HepG2 (cell line): ENCODE data around the gene USH2A. TPM values are rescaled to one million over a fixed set of nuclear protein-coding genes. Genes with fewer than 3 reads are reported as not detected.

Experiments
- ATAC-seq: fragments of 200-7000 bp; cut with Tn5 transposase; 3 replicates; pipeline ENCODE4 v1.9.1; 2020; ENCODE audit warnings: mild to moderate bottlenecking, moderate library complexity
- BruUV-seq: library from RNA; stranded (reverse); fragments of 400-500 nt; replicated peaks from 2 replicates; lab custom pipeline; 2021; lab: Mats Ljungman, UMichigan
- CTCF ChIA-PET: fragments of 300-600 bp; formaldehyde crosslinking; extraction: SDS; loops from one replicate; lab custom pipeline; 2021; ENCODE audit warnings: low total read pairs, inconsistent platforms, low intra/inter-chr PET ratio; lab: Yijun Ruan, JAX
- POLR2A ChIA-PET: fragments of 350-600 bp; sonication (Branson Sonifier 250); formaldehyde crosslinking; loops from one replicate; lab custom pipeline; 2020; ENCODE audit warnings: antibody characterized with exemption, inconsistent platforms; lab: Yijun Ruan, JAX
- DNase-seq: peaks from one replicate; pipeline ENCODE4 v3.0.0-alpha.2; 2015; ENCODE audit warnings: low spot score
- FAIRE-seq: peaks from 3 replicates; lab custom pipeline; 2011; peaks lifted over from hg19 to GRCh38; lab: Jason Lieb, UNC
- H2AFZ ChIP-seq: one replicate; pipeline ENCODE4 v1.6.1; 2011; ENCODE audit warnings: low read length, inconsistent platforms
- H3K27ac ChIP-seq: fragments of 300-600 bp; 3 replicates; pipeline ENCODE4 v1.8.0; 2011; ENCODE audit warnings: mixed run types, mild to moderate bottlenecking, mixed read lengths, low read length, inconsistent platforms; ENCODE audit not compliant: insufficient read depth; ENCODE audit errors: extremely low read length
- H3K27me3 ChIP-seq, 2 experiments: fragments of 200-600 bp in 1 of 2; 2 replicates in 1 of 2; 3 replicates in 1 of 2; pipeline versions ENCODE4 v1.6.0 to v1.8.0; 2011; ENCODE audit warnings: low read length in 2 of 2, mild to moderate bottlenecking in 2 of 2, moderate library complexity in 2 of 2, inconsistent platforms in 1 of 2; ENCODE audit not compliant: insufficient read depth in 2 of 2, control insufficient read depth in 1 of 2
- H3K36me3 ChIP-seq, 2 experiments: fragments of 200-600 bp in 1 of 2; replicated peaks in 1 of 2; 2 replicates in 1 of 2; 3 replicates in 1 of 2; pipeline versions ENCODE4 v1.5.1 to v1.8.0; 2011; ENCODE audit warnings: low read length in 2 of 2, inconsistent platforms in 1 of 2; ENCODE audit not compliant: insufficient read depth in 2 of 2, control insufficient read depth in 1 of 2
- H3K4me1 ChIP-seq: 2 replicates; pipeline ENCODE4 v1.5.1; 2012; ENCODE audit warnings: low read length, inconsistent platforms; ENCODE audit not compliant: insufficient read depth
- H3K4me2 ChIP-seq: 2 replicates; pipeline ENCODE4 v1.6.0; 2011; ENCODE audit warnings: low read depth, low read length, inconsistent platforms
- H3K4me3 ChIP-seq, 3 experiments: fragments of 200-600 bp in 1 of 3; sonication (generic), shearing (Covaris generic) in 1 of 3; replicated peaks in 1 of 3; 2 replicates each; pipeline ENCODE4 v1.5.1; 2011 to 2016; ENCODE audit warnings: low read length in 3 of 3, inconsistent platforms in 2 of 3, low read depth in 2 of 3, mild to moderate bottlenecking in 2 of 3, control low read depth in 1 of 3, mixed read lengths in 1 of 3; ENCODE audit not compliant: insufficient read depth in 1 of 3
- H3K79me2 ChIP-seq: one replicate; pipeline ENCODE4 v1.6.1; 2011; ENCODE audit warnings: low read length, inconsistent platforms; ENCODE audit not compliant: insufficient read depth
- H3K9ac ChIP-seq: 2 replicates; pipeline ENCODE4 v1.6.0; 2011; ENCODE audit warnings: mild to moderate bottlenecking, low read depth, low read length, inconsistent platforms; ENCODE audit not compliant: insufficient read depth
- H3K9me3 ChIP-seq: 2 replicates; pipeline ENCODE4 v1.5.1; 2012; ENCODE audit warnings: mild to moderate bottlenecking, low read length
- H4K20me1 ChIP-seq: 2 replicates; pipeline ENCODE4 v1.6.0; 2011; ENCODE audit warnings: inconsistent platforms, mild to moderate bottlenecking, low read length, moderate library complexity; ENCODE audit not compliant: insufficient read depth
- ATRX ChIP-seq: sonication (generic); formaldehyde crosslinking; IDR thresholded peaks from 2 replicates; pipeline ENCODE4 v1.4.0; 2020; ENCODE audit warnings: missing genetic modification reagents, borderline replicate concordance
- ELF1 ChIP-seq: sonication (generic); formaldehyde crosslinking; IDR thresholded peaks from 2 replicates; pipeline ENCODE4 v1.4.0; 2020; ENCODE audit warnings: missing genetic modification reagents
- FOXP1 ChIP-seq, 2 experiments: fragments of 450-650 bp in 1 of 2; IDR thresholded peaks; 2 replicates each; pipeline ENCODE4 v1.6.1; 2017 to 2018; ENCODE audit warnings: antibody characterized with exemption in 1 of 2
- HDAC1 ChIP-seq: sonication (generic); formaldehyde crosslinking; IDR thresholded peaks from 2 replicates; pipeline ENCODE4 v1.5.1; 2020; ENCODE audit warnings: mild to moderate bottlenecking, missing genetic modification reagents
- HMG20A ChIP-seq: IDR thresholded peaks from 2 replicates; pipeline ENCODE4 v1.6.1; 2016; ENCODE audit warnings: borderline replicate concordance
- HNF4G ChIP-seq, 2 experiments: sonication (generic) in 1 of 2; formaldehyde crosslinking in 1 of 2; IDR thresholded peaks; 2 replicates each; pipeline versions ENCODE4 v1.4.0 to v1.6.1; 2011 to 2020; ENCODE audit warnings: borderline replicate concordance in 2 of 2, low read depth in 2 of 2, mild to moderate bottlenecking in 2 of 2, low read length in 1 of 2, missing genetic modification reagents in 1 of 2, moderate library complexity in 1 of 2
- NR2F1 ChIP-seq, 2 experiments: fragments of 450-650 bp in 1 of 2; formaldehyde crosslinking in 1 of 2; IDR thresholded peaks; 2 replicates each; pipeline versions ENCODE4 v1.5.0 to v1.6.1; 2016 to 2020; ENCODE audit warnings: mild to moderate bottlenecking in 1 of 2, missing compliant biosample characterization in 1 of 2, missing genetic modification reagents in 1 of 2, moderate library complexity in 1 of 2
- PHF21A ChIP-seq: sonication (generic); formaldehyde crosslinking; IDR thresholded peaks from 2 replicates; pipeline ENCODE4 v1.5.0; 2020; ENCODE audit warnings: mild to moderate bottlenecking, missing genetic modification reagents
- POLR2G ChIP-seq: fragments of 200-400 bp; formaldehyde crosslinking; IDR thresholded peaks from 2 replicates; pipeline ENCODE4 v1.6.1; 2018; ENCODE audit warnings: mild to moderate bottlenecking, low read depth, low read length, moderate library complexity
- SETDB1 ChIP-seq: sonication (generic); formaldehyde crosslinking; IDR thresholded peaks from 2 replicates; pipeline ENCODE4 v1.5.1; 2020; ENCODE audit warnings: missing genetic modification reagents, mild to moderate bottlenecking, borderline replicate concordance
- ZMYM4 ChIP-seq: sonication (generic); formaldehyde crosslinking; IDR thresholded peaks from 2 replicates; pipeline ENCODE4 v1.8.1; 2023; ENCODE audit warnings: mild to moderate bottlenecking, missing genetic modification reagents
- ZNF224 ChIP-seq: sonication (generic); formaldehyde crosslinking; IDR thresholded peaks from 2 replicates; pipeline ENCODE4 v1.5.0; 2020; ENCODE audit warnings: mild to moderate bottlenecking, missing genetic modification reagents
- ZNF432 ChIP-seq: sonication (generic); formaldehyde crosslinking; IDR thresholded peaks from 2 replicates; pipeline ENCODE4 v1.5.0; 2020; ENCODE audit warnings: missing genetic modification reagents, mild to moderate bottlenecking, borderline replicate concordance
- WGBS: methylation state at CpG from one replicate; pipeline ENCODE4 v1.1.6; 2017; ENCODE audit warnings: low lambda C conversion rate; 5-methylcytosine and 5-hydroxymethylcytosine counted together
- in situ Hi-C: cut with HindIII; loops from 2 replicates; pipeline ENCODE4 v1.10.0; 2017; ENCODE audit warnings: low pct_unique_long_range_greater_than_20kb; ENCODE audit not compliant: extremely low pct_ligation_motif_present
- intact Hi-C: fragments of 100-400 bp; cut with micrococcal nuclease; formaldehyde crosslinking; loops from one replicate; pipeline ENCODE4 v1.10.0; 2022; ENCODE audit not compliant: unreplicated experiment
- polyA plus RNA-seq, 8 experiments: library from polyadenylated mRNA; depleted of rRNA in 3 of 8; stranded (reverse) in 7 of 8; unstranded in 1 of 8; fragments of >200 nt; fragmentation: Illumina TruSeq in 4 of 8; extraction: Trizol in 4 of 8; gene quantifications; 2 replicates each; pipeline versions ENCODE4 v1.2.1 to v1.2.3, GENCODE V29; 2011 to 2016; ENCODE audit warnings: low read depth in 4 of 8, missing spikeins in 1 of 8, mixed read lengths in 1 of 8; ENCODE audit not compliant: insufficient read depth in 1 of 8
- total RNA-seq, 5 experiments: library from RNA; depleted of rRNA; stranded (reverse); fragments of >200 nt; fragmentation: Illumina TruSeq; extraction: Trizol; gene quantifications; 2 replicates each; pipeline ENCODE4 v1.2.3, GENCODE V29; 2016; ENCODE audit warnings: low read depth in 1 of 5
- TF ChIP-seq, protein P1 (sequence below): sonication (generic); formaldehyde crosslinking; IDR thresholded peaks from 2 replicates; pipeline ENCODE4 v1.4.0; 2020; ENCODE audit warnings: mild to moderate bottlenecking, missing genetic modification reagents
- TF ChIP-seq, protein P2 (sequence below): sonication (generic); formaldehyde crosslinking; IDR thresholded peaks from 2 replicates; pipeline ENCODE4 v1.5.0; 2020; ENCODE audit warnings: missing genetic modification reagents, mild to moderate bottlenecking, borderline replicate concordance
- TF ChIP-seq, protein P3 (sequence below): sonication (generic); formaldehyde crosslinking; IDR thresholded peaks from 2 replicates; pipeline ENCODE4 v1.9.0; 2021; ENCODE audit warnings: missing genetic modification reagents, borderline replicate concordance
- TF ChIP-seq, protein P4 (sequence below): sonication (generic); formaldehyde crosslinking; IDR thresholded peaks from 2 replicates; pipeline ENCODE4 v1.4.0; 2020; ENCODE audit warnings: missing genetic modification reagents

The USH2A gene
- total and polyA plus RNA-seq, 2 of the 13 experiments (the other 11 are each of a cell fraction or from before 2014, with no cell fraction given) = 0.02 TPM; not detected in 1

DNA sequence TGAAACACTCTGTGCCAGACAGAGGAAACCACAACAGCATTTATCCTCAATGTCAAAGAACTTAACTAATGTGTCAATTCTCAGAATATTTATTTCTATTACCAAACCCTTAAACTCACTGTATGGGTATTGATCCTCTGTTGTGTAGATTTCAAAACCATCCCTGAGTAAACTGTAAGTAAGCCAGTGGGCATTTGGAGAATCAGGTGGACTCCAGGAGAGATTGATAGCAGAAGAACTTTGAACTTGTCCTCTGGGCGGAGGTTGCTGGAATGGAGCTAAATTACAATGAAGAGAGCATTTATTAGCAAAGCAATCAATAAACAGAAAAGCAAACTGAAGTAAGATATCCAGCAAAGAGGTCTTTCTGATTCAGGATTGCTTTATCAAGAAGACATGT is 216.1 kb downstream of the USH2A start:
- in situ Hi-C loops = no loop called here
- BruUV-seq = no TSS peak
- TF ChIP-seq, protein P1, sequence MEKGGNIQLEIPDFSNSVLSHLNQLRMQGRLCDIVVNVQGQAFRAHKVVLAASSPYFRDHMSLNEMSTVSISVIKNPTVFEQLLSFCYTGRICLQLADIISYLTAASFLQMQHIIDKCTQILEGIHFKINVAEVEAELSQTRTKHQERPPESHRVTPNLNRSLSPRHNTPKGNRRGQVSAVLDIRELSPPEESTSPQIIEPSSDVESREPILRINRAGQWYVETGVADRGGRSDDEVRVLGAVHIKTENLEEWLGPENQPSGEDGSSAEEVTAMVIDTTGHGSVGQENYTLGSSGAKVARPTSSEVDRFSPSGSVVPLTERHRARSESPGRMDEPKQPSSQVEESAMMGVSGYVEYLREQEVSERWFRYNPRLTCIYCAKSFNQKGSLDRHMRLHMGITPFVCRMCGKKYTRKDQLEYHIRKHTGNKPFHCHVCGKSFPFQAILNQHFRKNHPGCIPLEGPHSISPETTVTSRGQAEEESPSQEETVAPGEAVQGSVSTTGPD (CRISPR knock-in tag) = no peak
- no peak for TF ChIP-seq ELF1
- no peak for TF ChIP-seq ZNF432 (CRISPR knock-in tag)
- 0 out of 2 replicates have a peak, but pooled peaks have one; percentile 37 for TF ChIP-seq PHF21A
- no peak for TF ChIP-seq NR2F1 (CRISPR knock-in tag; IDR thresholded peaks at IDR 0.05)
- TF ChIP-seq ZNF224 (CRISPR knock-in tag) = no peak
- TF ChIP-seq FOXP1 (IDR thresholded peaks at IDR 0.05) = no peak
- peak; percentile 79 for TF ChIP-seq FOXP1 (CRISPR knock-in tag; IDR thresholded peaks at IDR 0.05)
- no peak for TF ChIP-seq ATRX (CRISPR knock-in tag)
- TF ChIP-seq, protein P2, sequence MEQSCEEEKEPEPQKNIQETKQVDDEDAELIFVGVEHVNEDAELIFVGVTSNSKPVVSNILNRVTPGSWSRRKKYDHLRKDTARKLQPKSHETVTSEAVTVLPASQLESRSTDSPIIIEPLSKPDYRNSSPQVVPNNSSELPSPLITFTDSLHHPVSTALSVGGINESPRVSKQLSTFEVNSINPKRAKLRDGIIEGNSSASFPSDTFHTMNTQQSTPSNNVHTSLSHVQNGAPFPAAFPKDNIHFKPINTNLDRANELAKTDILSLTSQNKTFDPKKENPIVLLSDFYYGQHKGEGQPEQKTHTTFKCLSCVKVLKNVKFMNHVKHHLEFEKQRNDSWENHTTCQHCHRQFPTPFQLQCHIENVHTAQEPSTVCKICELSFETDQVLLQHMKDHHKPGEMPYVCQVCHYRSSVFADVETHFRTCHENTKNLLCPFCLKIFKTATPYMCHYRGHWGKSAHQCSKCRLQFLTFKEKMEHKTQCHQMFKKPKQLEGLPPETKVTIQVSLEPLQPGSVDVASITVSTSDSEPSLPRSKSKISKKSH = no peak
- 0 out of 2 replicates have a peak, but pooled peaks have one; percentile 30 for TF ChIP-seq HDAC1
- no peak for TF ChIP-seq SETDB1 (CRISPR knock-in tag)
- TF ChIP-seq, protein P3, sequence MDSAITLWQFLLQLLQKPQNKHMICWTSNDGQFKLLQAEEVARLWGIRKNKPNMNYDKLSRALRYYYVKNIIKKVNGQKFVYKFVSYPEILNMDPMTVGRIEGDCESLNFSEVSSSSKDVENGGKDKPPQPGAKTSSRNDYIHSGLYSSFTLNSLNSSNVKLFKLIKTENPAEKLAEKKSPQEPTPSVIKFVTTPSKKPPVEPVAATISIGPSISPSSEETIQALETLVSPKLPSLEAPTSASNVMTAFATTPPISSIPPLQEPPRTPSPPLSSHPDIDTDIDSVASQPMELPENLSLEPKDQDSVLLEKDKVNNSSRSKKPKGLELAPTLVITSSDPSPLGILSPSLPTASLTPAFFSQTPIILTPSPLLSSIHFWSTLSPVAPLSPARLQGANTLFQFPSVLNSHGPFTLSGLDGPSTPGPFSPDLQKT (CRISPR knock-in tag) = no peak
- peak; percentile 56; the same call in 1 of the 2 replicates for TF ChIP-seq ZMYM4 (CRISPR knock-in tag)
- TF ChIP-seq, protein P4, sequence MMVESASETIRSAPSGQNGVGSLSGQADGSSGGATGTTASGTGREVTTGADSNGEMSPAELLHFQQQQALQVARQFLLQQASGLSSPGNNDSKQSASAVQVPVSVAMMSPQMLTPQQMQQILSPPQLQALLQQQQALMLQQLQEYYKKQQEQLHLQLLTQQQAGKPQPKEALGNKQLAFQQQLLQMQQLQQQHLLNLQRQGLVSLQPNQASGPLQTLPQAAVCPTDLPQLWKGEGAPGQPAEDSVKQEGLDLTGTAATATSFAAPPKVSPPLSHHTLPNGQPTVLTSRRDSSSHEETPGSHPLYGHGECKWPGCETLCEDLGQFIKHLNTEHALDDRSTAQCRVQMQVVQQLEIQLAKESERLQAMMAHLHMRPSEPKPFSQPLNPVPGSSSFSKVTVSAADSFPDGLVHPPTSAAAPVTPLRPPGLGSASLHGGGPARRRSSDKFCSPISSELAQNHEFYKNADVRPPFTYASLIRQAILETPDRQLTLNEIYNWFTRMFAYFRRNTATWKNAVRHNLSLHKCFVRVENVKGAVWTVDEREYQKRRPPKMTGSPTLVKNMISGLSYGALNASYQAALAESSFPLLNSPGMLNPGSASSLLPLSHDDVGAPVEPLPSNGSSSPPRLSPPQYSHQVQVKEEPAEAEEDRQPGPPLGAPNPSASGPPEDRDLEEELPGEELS (CRISPR knock-in tag) = peak; percentile 53; the same call in 1 of the 2 replicates
- peak; percentile 59 for TF ChIP-seq HNF4G (IDR thresholded peaks at IDR 0.05; ENCODE audit: borderline replicate concordance, low read depth, low read length)
- TF ChIP-seq HNF4G (CRISPR knock-in tag; IDR thresholded peaks at IDR 0.05; ENCODE audit: borderline replicate concordance, low read depth) = no peak
- TF ChIP-seq HMG20A (CRISPR knock-in tag) = 0 out of 2 replicates have a peak, but pooled peaks have one; percentile 39
- no peak for TF ChIP-seq POLR2G

More for the DNA sequence above, 216.1 kb downstream of the USH2A start:
- Histone ChIP-seq H4K20me1 (no peaks in the 10 kb centered on the region), H3K27ac (no peak overlapping the region), H3K79me2 (no peaks in the 10 kb centered on the region), H3K4me1 (peaks cover 12% of the 10 kb centered on the region), H3K9ac (no peak overlapping the region), H3K4me2 (no peak overlapping the region), H2AFZ (no peak overlapping the region), H3K9me3 (no peaks in the 10 kb centered on the region), H3K27me3 (no peaks in the 10 kb centered on the region), H3K4me3 (no peak overlapping the region), H3K36me3 (no peaks in the 10 kb centered on the region)
- peak; percentile 51 for FAIRE-seq
- DNase-seq = peak; percentile 54
- ChIA-PET POLR2A (no interaction called here), CTCF (no interaction called here)
- ATAC-seq = peak; percentile 99
- WGBS = 0% methylated on average over 1 of the region's 1 CpG
- intact Hi-C loops = no loop called here
